ENCODE measurements around the gene KCNT2. TPM values are rescaled to one million over a fixed set of nuclear protein-coding genes. Genes with fewer than 3 reads are reported as not detected.

The KCNT2 gene
- total RNA-seq, 2 experiments from 2014 or later = not detected

DNA sequence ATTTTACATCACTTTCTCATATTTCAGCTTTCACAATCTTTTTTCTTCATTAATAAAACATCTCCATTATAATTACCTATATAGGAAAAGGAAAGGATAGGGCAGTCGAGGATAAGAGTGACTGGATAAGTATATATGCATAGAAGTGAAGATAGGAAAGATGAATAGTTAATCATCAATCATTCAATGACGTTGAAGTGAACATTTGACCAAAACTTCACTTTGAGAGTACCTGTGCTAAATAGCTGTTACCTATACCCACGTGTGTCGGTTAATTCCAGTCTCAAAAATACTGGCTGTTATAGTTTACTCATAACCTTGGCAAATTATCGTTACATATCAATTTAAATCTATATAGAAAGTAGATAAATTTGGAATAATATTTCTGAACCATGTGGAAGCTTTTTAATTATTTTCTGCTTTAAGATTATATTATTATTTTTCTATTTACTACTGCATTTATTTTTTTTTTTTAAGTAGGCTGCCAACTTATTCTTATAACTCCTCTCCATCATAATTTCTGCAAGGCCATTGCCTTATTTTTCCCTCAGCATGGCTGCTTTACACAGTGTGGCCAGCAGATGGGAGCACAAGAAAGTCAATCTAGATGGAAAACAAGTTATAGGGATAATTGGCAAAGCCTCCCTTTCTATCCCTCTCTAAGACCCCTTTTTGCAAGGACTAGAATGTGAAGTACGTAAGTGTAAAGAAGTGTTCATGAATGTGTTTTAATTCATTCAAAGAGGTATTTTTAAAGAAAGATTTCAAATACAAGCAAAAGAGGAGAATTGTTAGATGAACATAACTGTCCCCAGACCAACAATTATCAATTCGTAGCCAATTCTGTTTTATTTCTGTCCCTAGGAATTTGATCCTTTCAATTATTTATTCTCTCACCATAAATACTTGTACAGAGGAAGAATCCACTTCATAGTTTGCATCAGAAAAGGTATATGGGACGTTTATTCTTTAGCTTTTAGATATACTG lies 290.4 kb downstream of the KCNT2 start:
- DNase-seq (ENCODE audit: low spot score) = peak; percentile 3
- no peak overlapping the region for H3K4me3 ChIP-seq (ENCODE audit: low read depth, low read length, poor library complexity, severe bottlenecking)
- H4K20me1 ChIP-seq (ENCODE audit: insufficient read depth, low read length) = no peaks in the 10 kb centered on the region
- BruUV-seq (replicated peaks) = no TSS peak
- TF ChIP-seq, protein P1, sequence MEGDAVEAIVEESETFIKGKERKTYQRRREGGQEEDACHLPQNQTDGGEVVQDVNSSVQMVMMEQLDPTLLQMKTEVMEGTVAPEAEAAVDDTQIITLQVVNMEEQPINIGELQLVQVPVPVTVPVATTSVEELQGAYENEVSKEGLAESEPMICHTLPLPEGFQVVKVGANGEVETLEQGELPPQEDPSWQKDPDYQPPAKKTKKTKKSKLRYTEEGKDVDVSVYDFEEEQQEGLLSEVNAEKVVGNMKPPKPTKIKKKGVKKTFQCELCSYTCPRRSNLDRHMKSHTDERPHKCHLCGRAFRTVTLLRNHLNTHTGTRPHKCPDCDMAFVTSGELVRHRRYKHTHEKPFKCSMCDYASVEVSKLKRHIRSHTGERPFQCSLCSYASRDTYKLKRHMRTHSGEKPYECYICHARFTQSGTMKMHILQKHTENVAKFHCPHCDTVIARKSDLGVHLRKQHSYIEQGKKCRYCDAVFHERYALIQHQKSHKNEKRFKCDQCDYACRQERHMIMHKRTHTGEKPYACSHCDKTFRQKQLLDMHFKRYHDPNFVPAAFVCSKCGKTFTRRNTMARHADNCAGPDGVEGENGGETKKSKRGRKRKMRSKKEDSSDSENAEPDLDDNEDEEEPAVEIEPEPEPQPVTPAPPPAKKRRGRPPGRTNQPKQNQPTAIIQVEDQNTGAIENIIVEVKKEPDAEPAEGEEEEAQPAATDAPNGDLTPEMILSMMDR (conservative IDR thresholded peaks at IDR 0.05; ENCODE audit: low read length) = peak; percentile 64
- no peak for TF ChIP-seq EZH2phosphoT487 (IDR thresholded peaks at IDR 0.05; ENCODE audit: borderline replicate concordance, low read depth, low read length)
- H3K36me3 ChIP-seq (ENCODE audit: insufficient read depth, low read length) = no peaks in the 10 kb centered on the region
- H2AFZ ChIP-seq (ENCODE audit: low read length) = no peak overlapping the region
- no peaks in the 10 kb centered on the region for H3K9me2 ChIP-seq (ENCODE audit: insufficient read depth, low read length)
- H3K9me3 ChIP-seq (ENCODE audit: low read length) = no peaks in the 10 kb centered on the region
- intact Hi-C loops (cut with micrococcal nuclease; ENCODE audit: unreplicated experiment) = loop anchor here (5.0 kb wide), 1 partner anchor 344 kb away; no protein-coding TSS in a partner anchor
- H3K27ac ChIP-seq (ENCODE audit: low read depth, low read length, poor library complexity, severe bottlenecking) = no peak overlapping the region
- no peaks in the 10 kb centered on the region for H3K4me1 ChIP-seq (ENCODE audit: insufficient read depth, low read length, poor library complexity, severe bottlenecking)
- no peaks in the 10 kb centered on the region for H3K79me2 ChIP-seq (ENCODE audit: insufficient read depth, low read depth, low read length)
- ChIA-PET POLR2A (no interaction called here), CTCF (ENCODE audit: unreplicated experiment) (no interaction called here)
- no peak overlapping the region for H3K4me2 ChIP-seq (ENCODE audit: low read length)

DNA sequence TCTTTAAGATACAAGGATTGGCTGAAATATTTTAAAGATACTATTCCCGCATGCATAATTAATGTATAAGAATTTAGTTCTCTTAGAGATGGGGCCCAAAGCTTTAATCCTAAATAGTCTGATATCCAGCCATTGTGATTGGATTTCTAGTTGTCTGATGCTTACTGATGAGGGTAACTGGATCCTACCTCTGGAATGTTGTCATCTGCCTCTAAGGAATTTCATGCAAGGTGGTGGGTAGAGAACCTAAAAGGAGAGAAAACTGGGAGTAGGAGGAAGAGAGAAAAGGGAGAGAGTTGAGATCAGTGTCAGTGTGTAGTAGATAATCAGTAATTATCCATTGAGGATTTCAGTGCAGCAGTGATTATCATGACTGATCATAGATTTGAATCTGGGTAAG lies 295.5 kb downstream of the KCNT2 start:
- Histone ChIP-seq H3K79me2 (ENCODE audit: insufficient read depth, low read depth, low read length) (no peaks in the 10 kb centered on the region), H3K27ac (ENCODE audit: low read depth, low read length, poor library complexity, severe bottlenecking) (no peak overlapping the region), H3K9me3 (ENCODE audit: low read length) (no peaks in the 10 kb centered on the region), H4K20me1 (ENCODE audit: insufficient read depth, low read length) (no peaks in the 10 kb centered on the region), H3K36me3 (ENCODE audit: insufficient read depth, low read length) (no peaks in the 10 kb centered on the region), H2AFZ (ENCODE audit: low read length) (no peak overlapping the region), H3K9me2 (ENCODE audit: insufficient read depth, low read length) (no peaks in the 10 kb centered on the region), H3K4me3 (ENCODE audit: low read depth, low read length, poor library complexity, severe bottlenecking) (no peak overlapping the region), H3K4me1 (ENCODE audit: insufficient read depth, low read length, poor library complexity, severe bottlenecking) (no peaks in the 10 kb centered on the region), H3K4me2 (ENCODE audit: low read length) (no peak overlapping the region)
- CTCF ChIA-PET (ENCODE audit: unreplicated experiment) = no interaction called here
- POLR2A ChIA-PET = no interaction called here
- intact Hi-C loops (cut with micrococcal nuclease; ENCODE audit: unreplicated experiment) = no loop called here
- DNase-seq (ENCODE audit: low spot score) = no peak
- no TSS peak for BruUV-seq (replicated peaks)
- TF ChIP-seq EZH2phosphoT487 (IDR thresholded peaks at IDR 0.05; ENCODE audit: borderline replicate concordance, low read depth, low read length) = no peak
- TF ChIP-seq, protein P1 (conservative IDR thresholded peaks at IDR 0.05; ENCODE audit: low read length) = no peak

DNA sequence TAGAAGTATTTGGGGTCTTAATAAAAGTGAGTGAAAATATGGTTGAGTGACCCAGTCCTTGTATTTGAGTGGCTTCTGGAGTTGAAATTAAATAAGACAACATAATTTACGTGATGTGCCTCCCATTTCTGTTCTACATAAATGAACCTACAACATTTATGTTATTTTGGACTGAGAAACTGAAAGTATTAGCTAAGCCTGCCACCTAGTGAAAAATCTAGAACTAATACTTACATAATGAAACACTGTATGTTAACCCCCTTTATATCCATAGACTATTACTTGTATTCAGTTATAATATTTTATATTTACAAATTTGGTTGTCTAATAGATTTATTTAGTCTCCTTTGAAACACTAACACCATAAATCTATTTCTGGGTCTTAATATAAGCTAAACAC lies 298.9 kb downstream of the KCNT2 start:
- Histone ChIP-seq H3K4me2 (ENCODE audit: low read length) (no peak overlapping the region), H2AFZ (ENCODE audit: low read length) (no peak overlapping the region), H3K9me3 (ENCODE audit: low read length) (no peaks in the 10 kb centered on the region), H3K79me2 (ENCODE audit: insufficient read depth, low read depth, low read length) (no peaks in the 10 kb centered on the region), H4K20me1 (ENCODE audit: insufficient read depth, low read length) (no peaks in the 10 kb centered on the region), H3K36me3 (ENCODE audit: insufficient read depth, low read length) (no peaks in the 10 kb centered on the region), H3K4me1 (ENCODE audit: insufficient read depth, low read length, poor library complexity, severe bottlenecking) (no peaks in the 10 kb centered on the region), H3K4me3 (ENCODE audit: low read depth, low read length, poor library complexity, severe bottlenecking) (no peak overlapping the region), H3K9me2 (ENCODE audit: insufficient read depth, low read length) (no peaks in the 10 kb centered on the region), H3K27ac (ENCODE audit: low read depth, low read length, poor library complexity, severe bottlenecking) (no peak overlapping the region)
- peak; percentile 37 for DNase-seq (ENCODE audit: low spot score)
- intact Hi-C loops (cut with micrococcal nuclease; ENCODE audit: unreplicated experiment) = loop anchor here (1.0 kb wide), 1 partner anchor 161 kb away; no protein-coding TSS in a partner anchor
- TF ChIP-seq EZH2phosphoT487 (IDR thresholded peaks at IDR 0.05; ENCODE audit: borderline replicate concordance, low read depth, low read length) = no peak
- TF ChIP-seq, protein P1 (conservative IDR thresholded peaks at IDR 0.05; ENCODE audit: low read length) = peak; percentile 70
- ChIA-PET POLR2A (interaction anchor here (1.0 kb wide), 1 partner anchor 163 kb away, joined by 3 read pairs; no protein-coding TSS in a partner anchor), CTCF (ENCODE audit: unreplicated experiment) (interaction anchor here (1.4 kb wide), 1 partner anchor 160 kb away, joined by 8 read pairs; no protein-coding TSS in a partner anchor)
- BruUV-seq (replicated peaks) = no TSS peak
